Mesothelial cell of epicardium (in vitro differentiated cells): ENCODE measurements around the gene SRRM2. TPM values are rescaled to one million over a fixed set of nuclear protein-coding genes. Genes with fewer than 3 reads are reported as not detected.

Experiments
- DNase-seq, 2 experiments: peaks; one replicate each; pipeline ENCODE4 v3.0.0; 2021; ENCODE audit warnings: low spot score in 2 of 2; ENCODE audit not compliant: unreplicated experiment in 2 of 2
- H3K27ac Mint-ChIP-seq: 2 replicates; pipeline ENCODE4 v1.8.0; 2021; ENCODE audit warnings: mixed read lengths
- H3K27me3 Mint-ChIP-seq: 2 replicates; pipeline ENCODE4 v1.8.0; 2021; ENCODE audit warnings: low read depth, mixed read lengths
- H3K36me3 Mint-ChIP-seq: 2 replicates; pipeline ENCODE4 v1.8.0; 2021; ENCODE audit warnings: mixed read lengths
- H3K4me1 Mint-ChIP-seq: 2 replicates; pipeline ENCODE4 v1.8.0; 2021; ENCODE audit warnings: mixed read lengths
- H3K4me3 Mint-ChIP-seq: 2 replicates; pipeline ENCODE4 v1.8.0; 2021; ENCODE audit warnings: mild to moderate bottlenecking, moderate library complexity, mixed read lengths
- H3K9me3 Mint-ChIP-seq: 2 replicates; pipeline ENCODE4 v1.8.0; 2021; ENCODE audit warnings: mixed read lengths
- total RNA-seq: library from RNA; stranded (reverse); gene quantifications from 3 replicates; pipeline ENCODE4 v1.2.1, GENCODE V29; 2021
- TF ChIP-seq, protein P1 (sequence below): fragments of 200-600 bp; sonication (generic); IDR thresholded peaks from one replicate; pipeline ENCODE4 v1.5.0; 2021; ENCODE audit warnings: antibody characterized with exemption; ENCODE audit not compliant: unreplicated experiment

SRRM2 gene
- total RNA-seq, 1 donor from 2014 or later, result 854 TPM

DNA sequence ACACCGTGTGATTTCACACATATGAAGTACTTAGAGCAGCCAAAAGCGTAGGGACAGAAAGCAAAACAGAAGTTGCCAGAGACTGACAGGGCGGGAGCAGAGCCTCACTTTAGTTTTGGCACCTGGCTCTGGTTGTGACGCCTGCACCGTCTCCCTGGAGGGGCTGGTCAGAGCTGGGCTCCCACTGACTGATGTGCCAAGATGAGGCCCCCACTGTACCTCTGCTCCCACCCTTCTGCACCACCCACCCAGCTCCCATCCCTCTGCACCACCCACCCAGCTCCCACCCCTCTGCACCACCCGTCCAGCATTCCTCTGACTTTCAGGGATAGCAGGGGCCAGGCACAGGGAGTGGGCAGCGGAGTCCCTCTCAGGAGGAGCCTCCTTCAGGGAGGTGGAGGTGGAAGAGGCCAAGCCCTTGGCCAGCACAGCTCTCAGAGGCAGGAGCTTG is 61.4 kb downstream of the SRRM2 start:
- TF ChIP-seq, protein P1, sequence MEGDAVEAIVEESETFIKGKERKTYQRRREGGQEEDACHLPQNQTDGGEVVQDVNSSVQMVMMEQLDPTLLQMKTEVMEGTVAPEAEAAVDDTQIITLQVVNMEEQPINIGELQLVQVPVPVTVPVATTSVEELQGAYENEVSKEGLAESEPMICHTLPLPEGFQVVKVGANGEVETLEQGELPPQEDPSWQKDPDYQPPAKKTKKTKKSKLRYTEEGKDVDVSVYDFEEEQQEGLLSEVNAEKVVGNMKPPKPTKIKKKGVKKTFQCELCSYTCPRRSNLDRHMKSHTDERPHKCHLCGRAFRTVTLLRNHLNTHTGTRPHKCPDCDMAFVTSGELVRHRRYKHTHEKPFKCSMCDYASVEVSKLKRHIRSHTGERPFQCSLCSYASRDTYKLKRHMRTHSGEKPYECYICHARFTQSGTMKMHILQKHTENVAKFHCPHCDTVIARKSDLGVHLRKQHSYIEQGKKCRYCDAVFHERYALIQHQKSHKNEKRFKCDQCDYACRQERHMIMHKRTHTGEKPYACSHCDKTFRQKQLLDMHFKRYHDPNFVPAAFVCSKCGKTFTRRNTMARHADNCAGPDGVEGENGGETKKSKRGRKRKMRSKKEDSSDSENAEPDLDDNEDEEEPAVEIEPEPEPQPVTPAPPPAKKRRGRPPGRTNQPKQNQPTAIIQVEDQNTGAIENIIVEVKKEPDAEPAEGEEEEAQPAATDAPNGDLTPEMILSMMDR, result no peak
- no peak overlapping the region for H3K27ac Mint-ChIP-seq
- H3K36me3 Mint-ChIP-seq, result no peaks in the 10 kb centered on the region
- H3K4me3 Mint-ChIP-seq, result no peak overlapping the region
- H3K9me3 Mint-ChIP-seq, result peaks cover 8% of the 10 kb centered on the region
- no peak for DNase-seq
- H3K4me1 Mint-ChIP-seq, result no peaks in the 10 kb centered on the region
- peaks cover 27% of the 10 kb centered on the region for H3K27me3 Mint-ChIP-seq

DNA sequence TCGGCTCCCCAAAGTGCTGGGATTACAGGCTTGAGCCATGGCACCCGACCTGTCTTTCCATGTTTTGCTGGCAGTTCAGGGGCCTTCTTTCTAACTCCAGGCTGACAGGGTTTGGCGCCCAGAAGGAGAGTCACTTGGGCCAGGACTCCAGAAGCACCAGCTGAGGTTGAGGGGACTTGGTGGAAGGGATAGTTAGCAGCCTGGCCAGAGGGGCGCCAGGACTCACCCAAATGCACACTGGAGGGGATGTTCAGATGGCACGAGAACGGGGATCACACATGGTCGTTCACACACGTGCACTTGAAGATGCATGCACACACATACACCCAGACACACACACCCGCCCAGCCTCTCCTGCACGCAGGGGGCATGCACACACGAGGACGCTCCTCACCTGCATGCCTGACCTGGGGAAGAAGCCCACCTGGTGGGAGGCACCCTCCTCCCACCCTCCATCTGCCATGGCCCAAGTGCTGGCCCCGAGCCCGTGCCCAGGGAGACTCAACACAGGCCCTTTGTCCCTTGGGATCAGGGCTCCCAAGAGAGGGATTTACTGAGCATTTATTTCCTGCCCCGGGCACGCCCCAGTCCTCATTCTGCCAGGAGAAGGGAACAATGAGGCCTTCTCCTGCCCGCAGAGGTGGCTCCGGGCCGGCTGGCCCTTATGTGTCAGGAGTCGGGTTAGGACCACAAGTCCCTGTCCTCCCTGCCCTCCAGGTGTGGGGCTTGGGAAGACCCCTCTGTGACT is 62.3 kb downstream of the SRRM2 start:
- no peak for DNase-seq
- no peak overlapping the region for H3K27ac Mint-ChIP-seq
- H3K9me3 Mint-ChIP-seq, result no peaks in the 10 kb centered on the region
- no peak overlapping the region for H3K4me3 Mint-ChIP-seq
- TF ChIP-seq, protein P1, result no peak
- peaks cover 19% of the 10 kb centered on the region for H3K27me3 Mint-ChIP-seq
- H3K36me3 Mint-ChIP-seq, result no peaks in the 10 kb centered on the region
- no peaks in the 10 kb centered on the region for H3K4me1 Mint-ChIP-seq

DNA sequence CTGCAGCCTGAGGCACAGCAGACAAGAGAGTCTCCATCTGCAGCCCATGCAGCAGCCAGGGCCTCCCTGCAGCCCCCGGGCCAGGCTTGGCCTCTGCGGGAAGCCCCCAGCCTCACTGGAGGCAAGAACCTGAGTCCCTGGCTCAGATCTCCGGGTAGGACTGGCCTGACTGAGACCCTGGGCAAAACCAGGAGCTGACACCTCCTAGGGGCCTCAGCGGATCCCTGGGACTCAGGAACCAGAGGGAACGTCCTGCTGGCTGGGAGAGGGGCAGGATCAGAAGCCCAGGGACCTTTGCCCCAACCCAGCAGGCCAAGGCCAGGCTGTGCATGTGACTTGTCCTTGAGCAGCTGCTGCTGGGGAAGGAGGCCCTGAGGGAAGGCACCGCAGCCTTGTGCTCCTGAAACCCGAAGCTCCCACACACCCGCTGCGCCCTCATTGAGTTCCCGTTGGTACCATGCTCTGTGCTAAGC is 62.9 kb downstream of the SRRM2 start:
- Mint-ChIP-seq H3K4me3 (no peak overlapping the region), H3K9me3 (no peaks in the 10 kb centered on the region), H3K27me3 (peaks cover 16% of the 10 kb centered on the region)

DNA sequence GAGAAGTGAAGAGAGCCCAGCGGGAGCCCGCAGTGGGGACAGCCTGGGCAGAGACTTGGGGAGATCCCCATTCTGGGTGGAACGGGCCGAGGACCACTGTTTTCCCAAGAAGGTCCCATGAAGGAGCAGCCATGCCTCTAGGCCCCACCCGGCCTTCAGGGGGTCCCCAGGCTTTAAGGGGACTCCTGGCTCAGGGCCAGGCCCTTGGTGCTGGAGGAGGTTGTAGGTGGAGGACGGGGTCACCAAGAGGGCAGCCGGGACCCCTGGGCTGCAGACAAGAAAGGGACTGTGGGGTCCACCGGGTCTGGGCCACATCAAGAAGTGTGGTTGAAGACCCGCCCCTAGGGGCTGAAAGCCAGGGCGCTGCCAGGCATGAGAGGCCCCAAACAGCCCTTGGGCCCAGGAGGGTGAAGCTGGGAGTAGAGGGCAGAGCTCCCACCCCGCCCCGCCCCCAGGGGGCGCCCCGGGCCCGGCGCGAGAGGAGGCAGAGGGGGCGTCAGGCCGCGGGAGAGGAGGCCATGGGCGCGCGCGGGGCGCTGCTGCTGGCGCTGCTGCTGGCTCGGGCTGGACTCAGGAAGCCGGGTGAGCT is 64.4 kb downstream of the SRRM2 start, which contains the start of gene PRSS21:
TSS of gene PRSS21 (plus strand) at position 487 of the 589 bp plus-strand sequence. CDS start at position 519, 32 bp downstream.
- DNase-seq, result no peak
- TF ChIP-seq, protein P1, result no peak
- H3K4me3 Mint-ChIP-seq, result no peak within 1 kb of the TSS

More for the DNA sequence above, 62.9 kb downstream of the SRRM2 start:
- Mint-ChIP-seq H3K27ac (no peak overlapping the region), H3K4me1 (no peaks in the 10 kb centered on the region), H3K36me3 (no peaks in the 10 kb centered on the region)
- DNase-seq, result no peak
- TF ChIP-seq, protein P1, result no peak

DNA sequence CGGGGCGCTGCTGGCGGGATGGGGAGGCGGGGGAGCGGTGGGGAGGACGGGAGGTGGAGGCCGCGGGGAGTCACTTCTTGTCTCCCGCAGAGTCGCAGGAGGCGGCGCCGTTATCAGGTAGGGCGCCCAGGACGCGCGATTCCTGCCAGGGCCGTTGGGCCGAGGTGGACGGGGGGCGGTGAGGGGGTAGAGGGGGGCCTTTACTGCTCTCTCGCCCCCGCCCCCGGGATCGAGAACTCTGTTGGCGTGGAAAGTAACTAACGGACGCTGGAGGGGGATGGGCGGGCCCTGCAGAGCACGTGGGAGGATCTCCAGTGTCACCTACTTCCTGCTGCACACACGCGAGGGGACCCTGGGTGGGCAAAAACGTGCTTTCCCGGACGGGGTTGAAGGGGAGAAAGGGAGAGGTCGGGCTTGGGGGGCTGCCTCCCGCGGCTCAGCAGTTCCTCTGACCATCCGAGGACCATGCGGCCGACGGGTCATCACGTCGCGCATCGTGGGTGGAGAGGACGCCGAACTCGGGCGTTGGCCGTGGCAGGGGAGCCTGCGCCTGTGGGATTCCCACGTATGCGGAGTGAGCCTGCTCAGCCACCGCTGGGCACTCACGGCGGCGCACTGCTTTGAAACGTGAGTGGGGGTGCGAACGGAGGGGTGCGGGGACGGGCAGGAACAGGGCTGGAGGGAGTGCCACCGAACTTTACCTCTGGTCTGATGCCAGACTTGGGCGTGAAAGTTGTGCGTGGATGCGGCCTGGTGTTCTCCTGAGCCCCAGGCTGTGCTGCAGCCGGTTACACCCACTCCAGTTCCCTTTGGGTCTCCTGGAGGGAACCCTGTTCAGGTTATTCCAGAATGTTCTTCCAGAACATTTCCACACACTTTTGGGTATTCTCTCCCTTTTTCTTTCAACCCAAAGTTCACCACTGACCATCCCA is 65.2 kb downstream of the SRRM2 start:
- Mint-ChIP-seq H3K36me3 (no peaks in the 10 kb centered on the region), H3K4me3 (no peak overlapping the region), H3K27me3 (peaks cover 12% of the 10 kb centered on the region), H3K4me1 (no peaks in the 10 kb centered on the region), H3K27ac (no peak overlapping the region), H3K9me3 (no peaks in the 10 kb centered on the region)
- TF ChIP-seq, protein P1, result no peak
- DNase-seq, result no peak

More for the DNA sequence above, 64.4 kb downstream of the SRRM2 start, which contains the start of gene PRSS21:
- Mint-ChIP-seq H3K27me3 (peaks cover 13% of the 10 kb centered on the region), H3K36me3 (no peaks in the 10 kb centered on the region), H3K4me1 (no peaks in the 10 kb centered on the region), H3K9me3 (no peaks in the 10 kb centered on the region), H3K27ac (no peak within 1 kb of the TSS)
